Measurements from ENCODE around the gene SLFN12L. TPM values are rescaled to one million over a fixed set of nuclear protein-coding genes. Genes with fewer than 3 reads are reported as not detected.
"Not testable (repeated sequence)": the region's sequence is repeated elsewhere in the genome, so short reads cannot be mapped to it uniquely, and the experiment has no call there.

SLFN12L gene
- not detected in 2 replicates for total RNA-seq (2014; rRNA removed; shearing (Covaris generic); ENCODE audit: low replicate concordance)

GRCh38 chr17:35537601-35538141 is at the start of gene SLFN12L:
TSS of gene SLFN12L (minus strand) at chr17:35537678. CDS start at chr17:35522364, 15,314 bp downstream.
- in situ Hi-C loops (cut with HindIII; ENCODE audit: low pct_unique_long_range_greater_than_20kb, low sequenced_read_pairs), result loop anchor here (25.0 kb wide), 1 partner anchor 225 kb away; no protein-coding TSS in a partner anchor
- DNase-seq (ENCODE audit: low read depth), result no peak

GRCh38 chr17:35586569-35587073 is 49.1 kb upstream of the SLFN12L start:
- in situ Hi-C loops (cut with HindIII; ENCODE audit: low pct_unique_long_range_greater_than_20kb, low sequenced_read_pairs), result no loop called here

GRCh38 chr17:35584061-35584460 is 46.6 kb upstream of the SLFN12L start:
- in situ Hi-C loops (cut with HindIII; ENCODE audit: low pct_unique_long_range_greater_than_20kb, low sequenced_read_pairs), result no loop called here

More at GRCh38 chr17:35586569-35587073, 49.1 kb upstream of the SLFN12L start:
- no peak for DNase-seq (ENCODE audit: low read depth)

GRCh38 chr17:35578929-35579432 is 41.5 kb upstream of the SLFN12L start:
- in situ Hi-C loops (cut with HindIII; ENCODE audit: low pct_unique_long_range_greater_than_20kb, low sequenced_read_pairs), result no loop called here
- no peak for DNase-seq (ENCODE audit: low read depth)

More at GRCh38 chr17:35584061-35584460, 46.6 kb upstream of the SLFN12L start:
- no peak for DNase-seq (ENCODE audit: low read depth)

- DNase-seq (ENCODE audit: low read depth), result peak; percentile 77
- in situ Hi-C loops (cut with HindIII; ENCODE audit: low pct_unique_long_range_greater_than_20kb, low sequenced_read_pairs), result no loop called here
These were observed 40.9 kb upstream of the SLFN12L start, which contains the start of gene PEX12 for GRCh38 chr17:35578197-35578928. TSS of gene PEX12 (minus strand) at chr17:35578571. CDS start at chr17:35578021, 550 bp downstream.

- DNase-seq (ENCODE audit: low read depth), result no peak
- in situ Hi-C loops (cut with HindIII; ENCODE audit: low pct_unique_long_range_greater_than_20kb, low sequenced_read_pairs), result no loop called here
These were observed 40.3 kb upstream of the SLFN12L start for GRCh38 chr17:35577830-35578196.

- in situ Hi-C loops (cut with HindIII; ENCODE audit: low pct_unique_long_range_greater_than_20kb, low sequenced_read_pairs), result no loop called here
- DNase-seq (ENCODE audit: low read depth), result no peak
These were observed 38.3 kb upstream of the SLFN12L start for GRCh38 chr17:35575759-35576158.

- in situ Hi-C loops (cut with HindIII; ENCODE audit: low pct_unique_long_range_greater_than_20kb, low sequenced_read_pairs), result no loop called here
- DNase-seq (ENCODE audit: low read depth), result no peak
These were observed 31.9 kb upstream of the SLFN12L start for GRCh38 chr17:35569405-35569804.

- in situ Hi-C loops (cut with HindIII; ENCODE audit: low pct_unique_long_range_greater_than_20kb, low sequenced_read_pairs), result no loop called here
- peak; percentile 63 for DNase-seq (ENCODE audit: low read depth)
These were observed 31.1 kb upstream of the SLFN12L start for GRCh38 chr17:35568561-35568960.

- no peak for DNase-seq (ENCODE audit: low read depth)
- in situ Hi-C loops (cut with HindIII; ENCODE audit: low pct_unique_long_range_greater_than_20kb, low sequenced_read_pairs), result no loop called here
These were observed 29.5 kb upstream of the SLFN12L start for GRCh38 chr17:35566968-35567367.

GRCh38 chr17:35563181-35563580 is 25.7 kb upstream of the SLFN12L start:
- in situ Hi-C loops (cut with HindIII; ENCODE audit: low pct_unique_long_range_greater_than_20kb, low sequenced_read_pairs); DNase-seq (ENCODE audit: low read depth): not testable (repeated sequence)

- in situ Hi-C loops (cut with HindIII; ENCODE audit: low pct_unique_long_range_greater_than_20kb, low sequenced_read_pairs), result no loop called here
- DNase-seq (ENCODE audit: low read depth), result no peak
These were observed 23.2 kb upstream of the SLFN12L start, which contains the start of gene SLFN14 for GRCh38 chr17:35560703-35561102. TSS of gene SLFN14 (minus strand) at chr17:35560819. CDS start at chr17:35558062, 2,757 bp downstream.

- in situ Hi-C loops (cut with HindIII; ENCODE audit: low pct_unique_long_range_greater_than_20kb, low sequenced_read_pairs), result no loop called here
- no peak for DNase-seq (ENCODE audit: low read depth)
These were observed 22.2 kb upstream of the SLFN12L start for GRCh38 chr17:35559495-35560210.

- in situ Hi-C loops (cut with HindIII; ENCODE audit: low pct_unique_long_range_greater_than_20kb, low sequenced_read_pairs), result no loop called here
- no peak for DNase-seq (ENCODE audit: low read depth)
These were observed 19.9 kb upstream of the SLFN12L start for GRCh38 chr17:35557353-35557752.

GRCh38 chr17:35555691-35556090 is 18.2 kb upstream of the SLFN12L start:
- no peak for DNase-seq (ENCODE audit: low read depth)
- in situ Hi-C loops (cut with HindIII; ENCODE audit: low pct_unique_long_range_greater_than_20kb, low sequenced_read_pairs), result no loop called here

- in situ Hi-C loops (cut with HindIII; ENCODE audit: low pct_unique_long_range_greater_than_20kb, low sequenced_read_pairs), result no loop called here
- no peak for DNase-seq (ENCODE audit: low read depth)
These were observed 17.2 kb upstream of the SLFN12L start for GRCh38 chr17:35554668-35555067.

GRCh38 chr17:35553310-35553709 is 15.8 kb upstream of the SLFN12L start:
- in situ Hi-C loops (cut with HindIII; ENCODE audit: low pct_unique_long_range_greater_than_20kb, low sequenced_read_pairs), result no loop called here
- DNase-seq (ENCODE audit: low read depth), result no peak

- no peak for DNase-seq (ENCODE audit: low read depth)
- in situ Hi-C loops (cut with HindIII; ENCODE audit: low pct_unique_long_range_greater_than_20kb, low sequenced_read_pairs), result loop anchor here (25.0 kb wide), 1 partner anchor 237 kb away; no protein-coding TSS in a partner anchor
These were observed 11.5 kb upstream of the SLFN12L start for GRCh38 chr17:35548978-35549377.
